ENCODE measurements around the gene DAG1.
"Not testable (repeated sequence)": the region's sequence is repeated elsewhere in the genome, so short reads cannot be mapped to it uniquely, and the experiment has no call there.

DAG1 gene

GRCh38 chr3:49489247-49489646 lies 19.2 kb downstream of the DAG1 start:
- no peak for TF ChIP-seq CTCF (conservative IDR thresholded peaks at IDR 0.05; ENCODE audit: control insufficient read depth, insufficient read depth, low read depth, low read length)
- DNase-seq (ENCODE audit: low read depth): no peak
- no peak overlapping the region for H3K4me3 ChIP-seq (ENCODE audit: control insufficient read depth, low read depth, low read length)

GRCh38 chr3:49492969-49493368 lies 22.9 kb downstream of the DAG1 start:
- TF ChIP-seq CTCF (conservative IDR thresholded peaks at IDR 0.05; ENCODE audit: control insufficient read depth, insufficient read depth, low read depth, low read length): no peak

GRCh38 chr3:49493901-49494300 lies 23.8 kb downstream of the DAG1 start:
- DNase-seq (ENCODE audit: low read depth): no peak
- no peak overlapping the region for H3K4me3 ChIP-seq (ENCODE audit: control insufficient read depth, low read depth, low read length)
- no peak for TF ChIP-seq CTCF (conservative IDR thresholded peaks at IDR 0.05; ENCODE audit: control insufficient read depth, insufficient read depth, low read depth, low read length)

More at GRCh38 chr3:49492969-49493368, 22.9 kb downstream of the DAG1 start:
- DNase-seq (ENCODE audit: low read depth): no peak
- no peak overlapping the region for H3K4me3 ChIP-seq (ENCODE audit: control insufficient read depth, low read depth, low read length)

- TF ChIP-seq CTCF (conservative IDR thresholded peaks at IDR 0.05; ENCODE audit: control insufficient read depth, insufficient read depth, low read depth, low read length): no peak
- H3K4me3 ChIP-seq (ENCODE audit: control insufficient read depth, low read depth, low read length): no peak overlapping the region
- DNase-seq (ENCODE audit: low read depth): no peak
These were observed 25.0 kb downstream of the DAG1 start for GRCh38 chr3:49495023-49495422.

GRCh38 chr3:49496845-49497244 lies 26.8 kb downstream of the DAG1 start:
- not testable (repeated sequence) for H3K4me3 ChIP-seq (ENCODE audit: control insufficient read depth, low read depth, low read length); DNase-seq (ENCODE audit: low read depth)

- TF ChIP-seq CTCF (conservative IDR thresholded peaks at IDR 0.05; ENCODE audit: control insufficient read depth, insufficient read depth, low read depth, low read length): no peak
- DNase-seq (ENCODE audit: low read depth): no peak
- no peak overlapping the region for H3K4me3 ChIP-seq (ENCODE audit: control insufficient read depth, low read depth, low read length)
These were observed 27.5 kb downstream of the DAG1 start for GRCh38 chr3:49497606-49498005.

GRCh38 chr3:49498239-49498638 lies 28.2 kb downstream of the DAG1 start:
- DNase-seq (ENCODE audit: low read depth): no peak
- no peak overlapping the region for H3K4me3 ChIP-seq (ENCODE audit: control insufficient read depth, low read depth, low read length)
- no peak for TF ChIP-seq CTCF (conservative IDR thresholded peaks at IDR 0.05; ENCODE audit: control insufficient read depth, insufficient read depth, low read depth, low read length)

Measured in fibroblast of mammary gland (primary cell).